Caco-2 (cell line): Measurements from ENCODE around the gene EIF3F. TPM values are rescaled to one million over a fixed set of nuclear protein-coding genes. Genes with fewer than 3 reads are reported as not detected.

Source experiments
- BruUV-seq: library from RNA; stranded (reverse); fragments of 400-500 nt; replicated peaks from 2 replicates; lab custom pipeline; 2021; lab: Mats Ljungman, UMichigan
- CTCF ChIA-PET: fragments of 300-600 bp; sonication (Branson Sonifier 250); formaldehyde crosslinking; loops from one replicate; lab custom pipeline; 2022; ENCODE audit warnings: antibody characterized with exemption; lab: Charles Lee
- POLR2A ChIA-PET: fragments of 300-600 bp; sonication (Branson Sonifier 250); formaldehyde crosslinking; loops from one replicate; lab custom pipeline; 2022; ENCODE audit warnings: antibody characterized with exemption; lab: Charles Lee
- DNase-seq, 2 experiments: peaks; one replicate each; pipeline versions ENCODE4 v3.0.0 to v3.0.0-alpha.2; 2020 to 2022
- H3K27me3 ChIP-seq: replicated peaks from 2 replicates; pipeline ENCODE4 v1.6.0; 2011; ENCODE audit warnings: low read length; ENCODE audit not compliant: control insufficient read depth, insufficient read depth
- H3K36me3 ChIP-seq: 2 replicates; pipeline ENCODE4 v1.5.1; 2011; ENCODE audit warnings: low read length; ENCODE audit not compliant: control insufficient read depth, insufficient read depth
- H3K4me1 ChIP-seq: fragments of 250-450 bp; sonication (Bioruptor Pico); 2 replicates; pipeline ENCODE4 v1.5.1; 2020; ENCODE audit warnings: mild to moderate bottlenecking
- H3K4me3 ChIP-seq: 2 replicates; pipeline ENCODE4 v1.5.1; 2011; ENCODE audit warnings: low read depth, mild to moderate bottlenecking, control low read depth, low read length
- H3K9me3 ChIP-seq: fragments of 250-450 bp; sonication (Bioruptor Pico); 2 replicates; pipeline ENCODE4 v1.5.1; 2020; ENCODE audit warnings: mild to moderate bottlenecking, moderate library complexity
- H3K27ac Mint-ChIP-seq: one replicate; pipeline ENCODE4 v1.8.0; 2022; ENCODE audit warnings: mixed read lengths; ENCODE audit not compliant: unreplicated experiment
- H3K27me3 Mint-ChIP-seq: one replicate; pipeline ENCODE4 v1.8.0; 2022; ENCODE audit warnings: mixed read lengths; ENCODE audit not compliant: insufficient read depth, unreplicated experiment
- H3K36me3 Mint-ChIP-seq: one replicate; pipeline ENCODE4 v1.8.0; 2022; ENCODE audit warnings: mild to moderate bottlenecking, mixed read lengths; ENCODE audit not compliant: insufficient read depth, unreplicated experiment
- H3K4me1 Mint-ChIP-seq: one replicate; pipeline ENCODE4 v1.8.0; 2022; ENCODE audit warnings: low read depth, mixed read lengths; ENCODE audit not compliant: unreplicated experiment
- H3K4me3 Mint-ChIP-seq: one replicate; pipeline ENCODE4 v1.8.0; 2022; ENCODE audit warnings: mild to moderate bottlenecking, moderate library complexity, mixed read lengths; ENCODE audit not compliant: unreplicated experiment
- H3K9me3 Mint-ChIP-seq: one replicate; pipeline ENCODE4 v1.8.0; 2022; ENCODE audit warnings: mixed read lengths; ENCODE audit not compliant: unreplicated experiment
- intact Hi-C: fragments of 100-400 bp; cut with micrococcal nuclease; formaldehyde crosslinking; loops from one replicate; pipeline ENCODE4 v1.10.0; 2022; ENCODE audit not compliant: unreplicated experiment
- total RNA-seq: library from RNA; stranded (reverse); gene quantifications from 2 replicates; pipeline ENCODE4 v1.2.3, GENCODE V29; 2022
- TF ChIP-seq, protein P1 (sequence below), 2 experiments: fragments of 200-600 bp in 1 of 2; IDR thresholded peaks; 1 replicate in 1 of 2; 2 replicates in 1 of 2; pipeline versions ENCODE4 v1.5.1 to v1.8.0; 2011 to 2022; ENCODE audit warnings: antibody characterized with exemption in 1 of 2, control low read depth in 1 of 2, inconsistent platforms in 1 of 2, low read depth in 1 of 2, low read length in 1 of 2, mild to moderate bottlenecking in 1 of 2, moderate library complexity in 1 of 2; ENCODE audit not compliant: insufficient read depth in 1 of 2, severe bottlenecking in 1 of 2, unreplicated experiment in 1 of 2

EIF3F gene
- total RNA-seq, 1 experiment from 2014 or later = 315 TPM

DNA sequence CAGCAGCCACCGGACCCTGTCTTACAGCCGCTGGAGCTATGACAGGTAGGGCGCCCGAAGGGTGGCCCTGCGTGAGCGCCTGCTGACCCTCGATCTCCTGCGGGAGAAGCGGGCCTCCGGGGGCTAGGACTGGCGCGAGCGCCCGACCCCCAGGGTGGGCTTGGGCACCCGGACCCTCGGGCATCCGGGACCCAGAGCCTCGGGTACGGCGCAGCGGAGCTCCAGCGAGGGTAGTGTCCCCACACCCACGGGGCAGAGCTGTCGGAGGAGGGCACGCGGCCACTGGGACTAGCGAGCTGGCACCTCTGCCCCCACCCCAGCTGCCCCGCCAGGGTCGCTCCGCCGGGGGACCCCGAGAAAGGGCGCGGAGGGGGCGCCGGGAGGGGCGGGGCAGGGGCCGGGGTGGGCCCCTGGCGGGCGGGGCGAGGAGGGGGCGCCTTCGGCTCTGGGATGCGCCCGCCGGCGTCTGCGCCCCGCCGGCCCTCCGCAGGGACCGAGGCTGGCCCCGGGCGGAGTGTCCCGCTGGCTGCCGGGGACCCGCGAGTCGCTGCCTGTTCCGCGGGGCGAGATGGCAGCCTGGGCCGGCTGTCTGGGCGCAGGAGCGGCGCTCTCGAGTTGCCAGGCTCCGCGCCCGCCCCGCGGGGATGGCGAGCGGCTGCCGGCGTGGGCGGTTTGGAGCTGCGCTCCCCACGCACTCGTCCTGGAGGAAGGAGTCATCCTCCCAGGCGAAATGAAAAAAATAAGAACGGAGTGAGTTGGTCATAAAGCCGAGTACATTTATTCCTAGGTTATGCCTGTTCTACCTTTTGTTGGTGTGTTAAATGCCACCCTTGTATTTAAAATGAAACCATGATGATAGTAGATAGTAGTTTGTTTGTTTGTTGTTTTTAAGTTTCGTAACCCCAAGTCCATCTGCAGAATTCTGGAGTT, 32.4 kb downstream of the EIF3F start:
- Mint-ChIP-seq H3K36me3 (no peaks in the 10 kb centered on the region), H3K4me3 (no peak overlapping the region), H3K27me3 (peaks cover 2% of the 10 kb centered on the region), H3K27ac (no peak overlapping the region), H3K9me3 (no peaks in the 10 kb centered on the region), H3K4me1 (no peaks in the 10 kb centered on the region)
- no TSS peak for BruUV-seq
- Histone ChIP-seq H3K4me1 (no peaks in the 10 kb centered on the region), H3K27me3 (no peaks in the 10 kb centered on the region), H3K4me3 (no peak overlapping the region), H3K36me3 (no peaks in the 10 kb centered on the region), H3K9me3 (no peaks in the 10 kb centered on the region)
- no peak for DNase-seq
- intact Hi-C loops = no loop called here
- ChIA-PET CTCF (interaction anchor here (0.6 kb wide), 1 partner anchor 12 kb away, joined by 3 read pairs; no protein-coding TSS in a partner anchor), POLR2A (no interaction called here)
- TF ChIP-seq, protein P1, sequence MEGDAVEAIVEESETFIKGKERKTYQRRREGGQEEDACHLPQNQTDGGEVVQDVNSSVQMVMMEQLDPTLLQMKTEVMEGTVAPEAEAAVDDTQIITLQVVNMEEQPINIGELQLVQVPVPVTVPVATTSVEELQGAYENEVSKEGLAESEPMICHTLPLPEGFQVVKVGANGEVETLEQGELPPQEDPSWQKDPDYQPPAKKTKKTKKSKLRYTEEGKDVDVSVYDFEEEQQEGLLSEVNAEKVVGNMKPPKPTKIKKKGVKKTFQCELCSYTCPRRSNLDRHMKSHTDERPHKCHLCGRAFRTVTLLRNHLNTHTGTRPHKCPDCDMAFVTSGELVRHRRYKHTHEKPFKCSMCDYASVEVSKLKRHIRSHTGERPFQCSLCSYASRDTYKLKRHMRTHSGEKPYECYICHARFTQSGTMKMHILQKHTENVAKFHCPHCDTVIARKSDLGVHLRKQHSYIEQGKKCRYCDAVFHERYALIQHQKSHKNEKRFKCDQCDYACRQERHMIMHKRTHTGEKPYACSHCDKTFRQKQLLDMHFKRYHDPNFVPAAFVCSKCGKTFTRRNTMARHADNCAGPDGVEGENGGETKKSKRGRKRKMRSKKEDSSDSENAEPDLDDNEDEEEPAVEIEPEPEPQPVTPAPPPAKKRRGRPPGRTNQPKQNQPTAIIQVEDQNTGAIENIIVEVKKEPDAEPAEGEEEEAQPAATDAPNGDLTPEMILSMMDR (IDR thresholded peaks at IDR 0.05; ENCODE audit: insufficient read depth in 1 of 2, low read depth in 1 of 2, low read length in 1 of 2, severe bottlenecking in 1 of 2, unreplicated experiment in 1 of 2) = no peak

DNA sequence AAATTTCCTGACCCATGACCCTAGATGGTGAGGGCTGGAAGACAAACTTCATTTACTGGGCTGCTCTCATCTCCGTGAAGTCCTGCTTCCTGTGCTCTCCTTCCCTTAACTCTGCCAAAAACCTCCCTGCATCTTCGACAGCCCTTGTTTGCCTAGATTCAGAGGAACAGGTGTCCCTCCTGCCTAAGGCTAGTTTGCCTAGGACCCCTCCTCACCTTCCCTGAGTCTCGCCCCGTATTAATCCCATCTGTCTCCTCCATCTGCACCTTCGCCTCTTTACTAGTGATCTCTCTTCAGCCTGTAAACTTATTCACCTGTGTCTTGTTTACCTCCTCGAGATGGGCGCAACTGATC, 33.1 kb downstream of the EIF3F start:
- H3K9me3 ChIP-seq = no peaks in the 10 kb centered on the region
- H3K9me3 Mint-ChIP-seq = no peaks in the 10 kb centered on the region
- H3K4me1 Mint-ChIP-seq = no peaks in the 10 kb centered on the region
- H3K27me3 Mint-ChIP-seq = peaks cover 2% of the 10 kb centered on the region
- H3K4me1 ChIP-seq = no peaks in the 10 kb centered on the region
- BruUV-seq = no TSS peak
- TF ChIP-seq, protein P1 (IDR thresholded peaks at IDR 0.05; ENCODE audit: insufficient read depth in 1 of 2, low read depth in 1 of 2, low read length in 1 of 2, severe bottlenecking in 1 of 2, unreplicated experiment in 1 of 2) = no peak
- no peaks in the 10 kb centered on the region for H3K27me3 ChIP-seq
- ChIA-PET CTCF (interaction anchor here (0.6 kb wide), 1 partner anchor 326 kb away, joined by 5 read pairs; no protein-coding TSS in a partner anchor), POLR2A (no interaction called here)
- no peak overlapping the region for H3K27ac Mint-ChIP-seq
- no peak overlapping the region for H3K4me3 ChIP-seq
- no peaks in the 10 kb centered on the region for H3K36me3 Mint-ChIP-seq
- DNase-seq = no peak
- no peak overlapping the region for H3K4me3 Mint-ChIP-seq
- no peaks in the 10 kb centered on the region for H3K36me3 ChIP-seq
- intact Hi-C loops = no loop called here

DNA sequence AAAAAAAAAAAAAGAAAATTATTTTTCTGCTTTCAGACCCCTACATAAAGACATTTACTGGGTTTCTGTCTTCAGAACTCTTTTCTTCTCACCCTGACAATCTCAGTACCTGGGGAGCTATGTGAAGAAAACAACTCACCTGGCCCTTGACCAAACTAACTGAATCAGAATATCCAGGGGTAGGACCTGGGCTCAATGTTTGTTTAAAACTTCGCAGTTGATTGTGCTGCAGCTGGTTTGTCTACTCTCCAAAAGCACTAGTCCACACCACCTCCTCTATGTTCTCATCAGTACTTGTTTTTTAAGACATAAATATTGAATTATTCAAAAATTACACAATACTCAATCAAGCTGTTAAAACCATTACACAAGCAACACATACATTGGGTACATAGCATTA, 34.8 kb downstream of the EIF3F start:
- Histone ChIP-seq H3K36me3 (no peaks in the 10 kb centered on the region), H3K4me3 (no peak overlapping the region), H3K27me3 (no peaks in the 10 kb centered on the region), H3K4me1 (no peaks in the 10 kb centered on the region), H3K9me3 (0 out of 2 replicates have a peak, but pooled peaks cover under 1% of the 10 kb centered on the region)
- no peak for DNase-seq
- Mint-ChIP-seq H3K4me1 (no peaks in the 10 kb centered on the region), H3K4me3 (no peak overlapping the region), H3K27ac (no peak overlapping the region), H3K36me3 (no peaks in the 10 kb centered on the region), H3K9me3 (no peaks in the 10 kb centered on the region), H3K27me3 (no peaks in the 10 kb centered on the region)
- POLR2A ChIA-PET = no interaction called here
- CTCF ChIA-PET = interaction anchor here (1.9 kb wide), 1 partner anchor 16 kb away, joined by 8 read pairs; no protein-coding TSS in a partner anchor
- BruUV-seq = no TSS peak
- TF ChIP-seq, protein P1 (IDR thresholded peaks at IDR 0.05; ENCODE audit: insufficient read depth in 1 of 2, low read depth in 1 of 2, low read length in 1 of 2, severe bottlenecking in 1 of 2, unreplicated experiment in 1 of 2) = no peak
- intact Hi-C loops = no loop called here
